Endothelial cell of umbilical vein (primary cell): ENCODE measurements around the gene LURAP1L. TPM values are rescaled to one million over a fixed set of nuclear protein-coding genes. Genes with fewer than 3 reads are reported as not detected.

Experiments
- BruUV-seq: library from RNA; stranded (reverse); fragments of 400-500 nt; replicated peaks from 2 replicates; lab custom pipeline; 2021; lab: Mats Ljungman, UMichigan
- CTCF ChIA-PET: fragments of 300-600, 350-600 bp; sonication (Branson Sonifier 250); formaldehyde crosslinking; loops from one replicate; lab custom pipeline; 2021; ENCODE audit warnings: antibody characterized with exemption, inconsistent platforms; lab: Charles Lee
- POLR2A ChIA-PET: fragments of 300-600, 350-600 bp; sonication (Branson Sonifier 250); formaldehyde crosslinking; loops from one replicate; lab custom pipeline; 2021; ENCODE audit warnings: antibody characterized with exemption, inconsistent platforms; lab: Charles Lee
- DNase-seq: peaks from one replicate; pipeline ENCODE4 v3.0.0-alpha.2; 2011; ENCODE audit warnings: low read depth, low spot score
- FAIRE-seq: peaks from 2 replicates; lab custom pipeline; 2011; peaks lifted over from hg19 to GRCh38; lab: Jason Lieb, UNC
- H2AFZ ChIP-seq: 2 replicates; pipeline ENCODE4 v1.6.0; 2012; ENCODE audit warnings: low read depth, low read length, control low read depth, inconsistent platforms
- H3K27ac ChIP-seq: 2 replicates; pipeline ENCODE4 v1.5.1; 2011; ENCODE audit warnings: low read depth, mild to moderate bottlenecking, control low read depth, low read length, moderate library complexity; ENCODE audit not compliant: insufficient read depth
- H3K27me3 ChIP-seq, 2 experiments: 2 replicates each; pipeline versions ENCODE4 v1.6.0 to v1.6.1; 2011; ENCODE audit warnings: low read length in 2 of 2, mixed read lengths in 1 of 2; ENCODE audit not compliant: control insufficient read depth in 2 of 2, insufficient read depth in 2 of 2
- H3K36me3 ChIP-seq, 2 experiments: 2 replicates in 1 of 2; 3 replicates in 1 of 2; pipeline ENCODE4 v1.5.1; 2011; ENCODE audit warnings: low read length in 2 of 2, mild to moderate bottlenecking in 1 of 2, moderate library complexity in 1 of 2; ENCODE audit not compliant: control insufficient read depth in 2 of 2, insufficient read depth in 2 of 2; ENCODE audit errors: extremely low read depth in 1 of 2
- H3K4me1 ChIP-seq: 3 replicates; pipeline ENCODE4 v1.5.1; 2011; ENCODE audit warnings: mild to moderate bottlenecking, low read length; ENCODE audit not compliant: control insufficient read depth, insufficient read depth; ENCODE audit errors: extremely low read depth
- H3K4me2 ChIP-seq: 2 replicates; pipeline ENCODE4 v1.6.1; 2011; ENCODE audit warnings: low read length, control low read depth, mixed read lengths; ENCODE audit not compliant: insufficient read depth
- H3K4me3 ChIP-seq, 3 experiments: fragments of 200-600 bp in 1 of 3; sonication (generic), shearing (Covaris generic) in 1 of 3; replicated peaks in 1 of 3; 2 replicates each; pipeline ENCODE4 v1.5.1; 2011 to 2016; ENCODE audit warnings: control low read depth in 3 of 3, low read length in 3 of 3, mild to moderate bottlenecking in 2 of 3, inconsistent platforms in 1 of 3, low read depth in 1 of 3, moderate library complexity in 1 of 3; ENCODE audit not compliant: insufficient read depth in 1 of 3
- H3K79me2 ChIP-seq: 2 replicates; pipeline ENCODE4 v1.6.0; 2012; ENCODE audit warnings: low read length, inconsistent platforms; ENCODE audit not compliant: control insufficient read depth, insufficient read depth
- H3K9ac ChIP-seq: replicated peaks from 2 replicates; pipeline ENCODE3; 2011; ENCODE audit warnings: low read length, control low read depth; ENCODE audit not compliant: insufficient read depth; ENCODE audit errors: extremely low read depth
- H3K9me1 ChIP-seq: replicated peaks from 3 replicates; pipeline ENCODE4 v1.6.0; 2011; ENCODE audit warnings: mild to moderate bottlenecking, low read length; ENCODE audit not compliant: control insufficient read depth, insufficient read depth; ENCODE audit errors: extremely low read depth
- H3K9me3 ChIP-seq: replicated peaks from 2 replicates; pipeline ENCODE4 v1.5.1; 2012; ENCODE audit warnings: low read length, inconsistent platforms; ENCODE audit not compliant: control insufficient read depth, insufficient read depth
- H4K20me1 ChIP-seq: replicated peaks from 2 replicates; pipeline ENCODE3; 2011; ENCODE audit warnings: mild to moderate bottlenecking, low read length; ENCODE audit not compliant: control insufficient read depth, insufficient read depth; ENCODE audit errors: extremely low read depth
- CTCF ChIP-seq, 2 donors: IDR thresholded peaks; 1 replicate in 1 of 2; 2 replicates in 1 of 2; pipeline ENCODE4 v1.5.1; 2011; ENCODE audit warnings: low read length in 2 of 2, mild to moderate bottlenecking in 2 of 2, moderate library complexity in 2 of 2, control low read depth in 1 of 2, inconsistent platforms in 1 of 2, low read depth in 1 of 2; ENCODE audit not compliant: insufficient read depth in 1 of 2; ENCODE audit errors: extremely low read depth in 1 of 2
- EZH2 ChIP-seq: IDR thresholded peaks from 2 replicates; pipeline ENCODE4 v1.6.1; 2012; ENCODE audit warnings: borderline replicate concordance, low read depth, mild to moderate bottlenecking, moderate library complexity, low read length, inconsistent platforms; ENCODE audit not compliant: severe bottlenecking
- FOS ChIP-seq: IDR thresholded peaks from 2 replicates; pipeline ENCODE4 v1.6.1; 2011; ENCODE audit warnings: mild to moderate bottlenecking, low read length, moderate library complexity, borderline replicate concordance; ENCODE audit not compliant: insufficient read depth
- GATA2 ChIP-seq: IDR thresholded peaks from 2 replicates; pipeline ENCODE4 v1.7.0; 2011; ENCODE audit warnings: low read depth, mild to moderate bottlenecking, moderate library complexity, mixed read lengths, low read length; ENCODE audit not compliant: insufficient read length, insufficient read depth
- JUN ChIP-seq: IDR thresholded peaks from 2 replicates; pipeline ENCODE4 v1.6.1; 2011; ENCODE audit warnings: borderline replicate concordance, low read depth; ENCODE audit not compliant: insufficient read length, insufficient read depth
- MYC ChIP-seq: IDR thresholded peaks from one replicate; pipeline ENCODE4 v1.6.1; 2011; ENCODE audit warnings: mild to moderate bottlenecking, low read depth, low read length
- POLR2A ChIP-seq: IDR thresholded peaks from 2 replicates; pipeline ENCODE4 v1.6.1; 2012; ENCODE audit warnings: low read depth, mild to moderate bottlenecking, control low read depth, low read length
- POLR2AphosphoS5 ChIP-seq: IDR thresholded peaks from 2 replicates; pipeline ENCODE4 v1.6.1; 2012; ENCODE audit warnings: low read depth, mild to moderate bottlenecking, control low read depth, low read length, moderate library complexity; ENCODE audit not compliant: insufficient read depth
- dilution Hi-C: fragments of 300-500 bp; cut with MboI; formaldehyde crosslinking; loops from one replicate; pipeline ENCODE4 v1.15.0; 2019; ENCODE audit warnings: low sequenced_read_pairs; ENCODE audit not compliant: extremely low pct_ligation_motif_present
- intact Hi-C: fragments of 100-400 bp; cut with micrococcal nuclease; formaldehyde crosslinking; loops from one replicate; pipeline ENCODE4 v1.10.0; 2022
- polyA plus RNA-seq, 4 experiments: library from polyadenylated mRNA; depleted of rRNA in 3 of 4; stranded (reverse) in 3 of 4; unstranded in 1 of 4; fragments of >200 nt; gene quantifications; 2 replicates each; pipeline versions ENCODE4 v1.2.1 to v1.2.3, GENCODE V29; 2011 to 2012; ENCODE audit warnings: missing spikeins in 1 of 4
- total RNA-seq: library from RNA; stranded (reverse); gene quantifications from 2 replicates; pipeline ENCODE4 v1.2.3, GENCODE V29; 2021
- TF ChIP-seq, protein P1 (sequence below): IDR thresholded peaks from 2 replicates; pipeline ENCODE4 v1.6.1; 2011; ENCODE audit not compliant: insufficient read depth, insufficient read length

The LURAP1L gene
- total and polyA plus RNA-seq, 2 donors (not counting 3 experiments of a cell fraction or from before 2014, with no cell fraction given), result 1.5 to 3.3 TPM

DNA sequence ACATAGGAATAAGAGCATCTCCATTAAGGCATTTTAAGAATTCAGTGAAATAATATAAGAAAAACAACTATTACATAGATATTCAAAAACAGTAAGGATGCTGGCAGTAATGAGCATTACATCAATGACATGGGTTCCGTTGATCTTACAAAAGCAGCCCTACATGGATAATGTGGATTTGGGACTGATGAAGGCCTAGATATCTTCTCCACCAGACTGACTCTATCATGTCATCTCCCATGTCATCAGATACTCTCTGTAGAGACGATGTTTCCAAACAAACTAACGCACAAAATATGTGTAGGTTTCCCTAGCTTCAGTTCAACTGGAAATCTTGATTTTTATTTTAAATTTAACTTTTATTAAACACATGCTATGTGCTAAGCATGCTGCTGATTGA, 3.6 kb downstream of the LURAP1L start:
- intact Hi-C loops, result loop anchor here (5.0 kb wide), 1 partner anchor 309 kb away; no protein-coding TSS in a partner anchor
- Histone ChIP-seq H3K4me1 (peaks cover 2% of the 10 kb centered on the region), H3K4me2 (no peak overlapping the region), H3K79me2 (no peaks in the 10 kb centered on the region), H3K36me3 (no peaks in the 10 kb centered on the region), H3K4me3 (no peak overlapping the region), H2AFZ (no peak overlapping the region), H3K9me1 (no peaks in the 10 kb centered on the region), H4K20me1 (no peaks in the 10 kb centered on the region), H3K27ac (no peak overlapping the region), H3K9me3 (no peaks in the 10 kb centered on the region), H3K27me3 (no peaks in the 10 kb centered on the region), H3K9ac (no peak overlapping the region)
- TF ChIP-seq POLR2AphosphoS5, result no peak
- no peak for TF ChIP-seq POLR2A
- TF ChIP-seq, protein P1, sequence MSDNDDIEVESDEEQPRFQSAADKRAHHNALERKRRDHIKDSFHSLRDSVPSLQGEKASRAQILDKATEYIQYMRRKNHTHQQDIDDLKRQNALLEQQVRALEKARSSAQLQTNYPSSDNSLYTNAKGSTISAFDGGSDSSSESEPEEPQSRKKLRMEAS, result no peak
- no peak for TF ChIP-seq FOS
- no peak for TF ChIP-seq JUN
- TF ChIP-seq GATA2, result no peak
- no peak for TF ChIP-seq MYC
- no peak for TF ChIP-seq CTCF (IDR thresholded peaks at IDR 0.05; ENCODE audit: extremely low read depth in 1 of 2, insufficient read depth in 1 of 2, low read depth in 1 of 2, low read length in 2 of 2)
- TF ChIP-seq EZH2, result no peak
- POLR2A ChIA-PET, result no interaction called here
- no TSS peak for BruUV-seq
- no peak for FAIRE-seq
- no peak for DNase-seq
- CTCF ChIA-PET, result no interaction called here
- dilution Hi-C loops, result no loop called here
